Embryonic facial prominence (tissue), 1 donor: ENCODE results near the gene PRKCZ.

Experiments
- DNase-seq: peaks from one replicate; pipeline ENCODE4 v3.0.0-alpha.2; 2016; ENCODE audit errors: extremely low spot score

Gene PRKCZ

GRCh38 chr1:2061065-2061778 lies 11.0 kb downstream of the PRKCZ start:
- no peak for DNase-seq

GRCh38 chr1:2065699-2066098 lies 15.5 kb downstream of the PRKCZ start:
- DNase-seq, result no peak

GRCh38 chr1:2067393-2067792 lies 17.2 kb downstream of the PRKCZ start:
- no peak for DNase-seq

- no peak for DNase-seq
Observed at GRCh38 chr1:2067981-2068380, 17.8 kb downstream of the PRKCZ start.

- DNase-seq, result no peak
Observed at GRCh38 chr1:2068951-2069350, 18.7 kb downstream of the PRKCZ start.

GRCh38 chr1:2070016-2070415 lies 19.8 kb downstream of the PRKCZ start:
- DNase-seq, result no peak

- no peak for DNase-seq
Observed at GRCh38 chr1:2070800-2071530, 20.8 kb downstream of the PRKCZ start.

GRCh38 chr1:2072109-2072806 lies 22.0 kb downstream of the PRKCZ start:
- DNase-seq, result no peak

- DNase-seq, result no peak
Observed at GRCh38 chr1:2072891-2073290, 22.7 kb downstream of the PRKCZ start.

GRCh38 chr1:2073382-2074230 lies 23.4 kb downstream of the PRKCZ start:
- peak; percentile 45 for DNase-seq

GRCh38 chr1:2074396-2074795 lies 24.2 kb downstream of the PRKCZ start:
- DNase-seq, result no peak

GRCh38 chr1:2074944-2075740 lies 24.9 kb downstream of the PRKCZ start:
- no peak for DNase-seq

GRCh38 chr1:2076826-2077225 lies 26.6 kb downstream of the PRKCZ start:
- DNase-seq, result no peak

- no peak for DNase-seq
Observed at GRCh38 chr1:2078170-2078569, 28.0 kb downstream of the PRKCZ start.

GRCh38 chr1:2079396-2080085 lies 29.3 kb downstream of the PRKCZ start:
- no peak for DNase-seq

GRCh38 chr1:2080140-2080539 lies 29.9 kb downstream of the PRKCZ start:
- DNase-seq, result no peak

GRCh38 chr1:2080884-2081283 lies 30.7 kb downstream of the PRKCZ start:
- no peak for DNase-seq

- DNase-seq, result no peak
Observed at GRCh38 chr1:2081326-2081885, 31.2 kb downstream of the PRKCZ start.

GRCh38 chr1:2082064-2082463 lies 31.9 kb downstream of the PRKCZ start:
- no peak for DNase-seq

- DNase-seq, result no peak
Observed at GRCh38 chr1:2083666-2084065, 33.5 kb downstream of the PRKCZ start.
